GM13976 (cell line): ENCODE measurements around the gene TMPRSS2.

ENCODE experiments used
- DNase-seq: peaks from one replicate; pipeline ENCODE4 v3.0.0; 2012; ENCODE audit warnings: low spot score
- in situ Hi-C: fragments of 300-500 bp; cut with MboI; formaldehyde crosslinking; loops from one replicate; pipeline ENCODE4 v1.12.0; 2022; ENCODE audit warnings: low sequenced_read_pairs, mixed read lengths, inconsistent platforms; ENCODE audit not compliant: unreplicated experiment
- TF ChIP-seq, protein P1 (sequence below): IDR thresholded peaks from 2 replicates; pipeline ENCODE4 v1.5.1; 2012; ENCODE audit warnings: borderline replicate concordance, mild to moderate bottlenecking; ENCODE audit not compliant: insufficient read depth; ENCODE audit errors: extremely low read depth, missing control alignments, control extremely low read depth

Gene TMPRSS2

DNA sequence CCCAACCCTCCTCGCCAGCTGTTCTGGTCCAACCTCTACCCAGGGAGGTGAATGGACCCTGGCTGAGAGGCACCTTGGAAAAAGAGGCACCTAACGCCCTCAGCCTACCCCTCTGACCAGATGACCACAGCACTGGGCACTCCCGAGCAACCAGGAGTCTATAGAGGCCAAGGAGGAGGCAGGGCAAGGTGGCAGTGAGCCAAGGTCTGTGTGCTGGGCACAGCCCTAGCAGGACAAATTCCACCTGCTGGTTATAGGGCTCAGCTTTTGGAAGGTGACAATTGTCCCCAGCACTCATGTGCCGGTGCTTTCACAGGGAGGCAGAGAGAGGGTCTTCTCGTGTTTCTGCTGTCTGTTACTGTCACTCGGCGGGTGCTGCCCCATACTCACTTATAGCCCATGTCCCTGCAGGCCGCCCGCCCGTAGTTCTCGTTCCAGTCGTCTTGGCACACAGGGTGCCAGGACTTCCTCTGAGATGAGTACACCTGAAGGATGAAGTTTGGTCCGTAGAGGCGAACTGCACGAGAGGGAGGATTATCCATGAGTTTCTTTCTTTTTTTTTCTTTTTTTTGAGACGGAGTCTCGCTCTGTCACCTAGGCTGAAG, 27.8 kb downstream of the TMPRSS2 start:
- DNase-seq = no peak
- in situ Hi-C loops = no loop called here
- TF ChIP-seq, protein P1, sequence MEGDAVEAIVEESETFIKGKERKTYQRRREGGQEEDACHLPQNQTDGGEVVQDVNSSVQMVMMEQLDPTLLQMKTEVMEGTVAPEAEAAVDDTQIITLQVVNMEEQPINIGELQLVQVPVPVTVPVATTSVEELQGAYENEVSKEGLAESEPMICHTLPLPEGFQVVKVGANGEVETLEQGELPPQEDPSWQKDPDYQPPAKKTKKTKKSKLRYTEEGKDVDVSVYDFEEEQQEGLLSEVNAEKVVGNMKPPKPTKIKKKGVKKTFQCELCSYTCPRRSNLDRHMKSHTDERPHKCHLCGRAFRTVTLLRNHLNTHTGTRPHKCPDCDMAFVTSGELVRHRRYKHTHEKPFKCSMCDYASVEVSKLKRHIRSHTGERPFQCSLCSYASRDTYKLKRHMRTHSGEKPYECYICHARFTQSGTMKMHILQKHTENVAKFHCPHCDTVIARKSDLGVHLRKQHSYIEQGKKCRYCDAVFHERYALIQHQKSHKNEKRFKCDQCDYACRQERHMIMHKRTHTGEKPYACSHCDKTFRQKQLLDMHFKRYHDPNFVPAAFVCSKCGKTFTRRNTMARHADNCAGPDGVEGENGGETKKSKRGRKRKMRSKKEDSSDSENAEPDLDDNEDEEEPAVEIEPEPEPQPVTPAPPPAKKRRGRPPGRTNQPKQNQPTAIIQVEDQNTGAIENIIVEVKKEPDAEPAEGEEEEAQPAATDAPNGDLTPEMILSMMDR = no peak

DNA sequence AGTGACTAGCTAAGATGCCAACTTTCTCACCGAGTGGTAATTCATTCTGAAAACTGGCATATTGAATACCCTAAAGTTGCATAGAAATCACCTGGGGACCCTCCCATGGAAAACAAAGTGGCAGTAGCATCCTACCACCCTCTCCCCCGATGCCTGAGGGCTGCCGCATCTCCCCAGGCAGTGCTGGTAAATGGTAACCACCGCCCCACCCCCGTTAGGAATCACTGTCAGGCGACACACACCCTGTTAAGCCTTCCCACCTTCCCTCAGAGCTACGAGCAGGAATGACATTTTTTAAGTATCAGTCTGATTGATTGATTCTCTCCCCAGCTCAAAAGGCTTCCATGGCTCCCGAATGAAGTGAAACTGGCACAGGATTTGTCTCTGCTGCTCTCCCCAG, 28.3 kb downstream of the TMPRSS2 start:
- DNase-seq = no peak
- TF ChIP-seq, protein P1 = no peak
- in situ Hi-C loops = no loop called here

DNA sequence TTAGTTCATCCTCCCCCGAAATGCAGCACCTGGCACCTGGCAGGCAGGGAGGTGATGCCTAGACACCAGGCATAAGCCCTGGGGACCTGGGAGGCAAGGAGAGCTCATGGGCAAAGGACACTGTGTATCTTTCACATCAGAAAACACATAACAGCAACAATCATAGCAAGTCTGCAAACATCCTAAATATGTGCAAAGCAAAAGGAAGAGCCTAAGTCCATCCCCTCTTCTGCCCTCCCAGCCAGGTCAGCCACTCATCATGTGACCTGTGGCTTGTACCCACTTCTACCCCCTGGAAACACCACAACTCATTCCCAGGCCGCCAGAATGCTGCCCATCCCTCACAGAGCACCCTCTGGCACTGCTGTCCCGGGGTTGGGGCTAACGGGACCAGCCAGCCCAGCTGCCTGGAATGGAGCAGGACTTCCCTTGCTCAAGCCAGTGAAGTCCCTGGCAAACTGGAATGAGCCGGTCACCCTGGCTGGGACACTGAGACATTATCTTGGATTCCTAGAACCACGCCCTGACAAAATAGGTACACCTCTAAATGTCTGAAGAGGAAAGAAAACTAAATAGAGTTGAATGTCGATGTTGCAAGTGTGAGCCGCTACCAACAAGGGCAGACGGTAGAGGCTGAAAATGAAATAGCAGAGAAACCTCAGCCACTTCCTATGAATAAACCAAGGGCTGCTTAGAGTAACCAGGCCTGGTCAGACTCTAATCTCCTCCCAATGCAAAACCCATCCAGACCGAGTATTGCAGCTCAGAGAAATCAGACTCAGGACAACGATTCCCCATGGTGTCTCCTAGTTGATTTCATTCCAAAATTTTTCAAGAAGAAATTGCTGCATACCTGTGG, 29.4 kb downstream of the TMPRSS2 start:
- in situ Hi-C loops = no loop called here
- no peak for DNase-seq
- TF ChIP-seq, protein P1 = no peak

DNA sequence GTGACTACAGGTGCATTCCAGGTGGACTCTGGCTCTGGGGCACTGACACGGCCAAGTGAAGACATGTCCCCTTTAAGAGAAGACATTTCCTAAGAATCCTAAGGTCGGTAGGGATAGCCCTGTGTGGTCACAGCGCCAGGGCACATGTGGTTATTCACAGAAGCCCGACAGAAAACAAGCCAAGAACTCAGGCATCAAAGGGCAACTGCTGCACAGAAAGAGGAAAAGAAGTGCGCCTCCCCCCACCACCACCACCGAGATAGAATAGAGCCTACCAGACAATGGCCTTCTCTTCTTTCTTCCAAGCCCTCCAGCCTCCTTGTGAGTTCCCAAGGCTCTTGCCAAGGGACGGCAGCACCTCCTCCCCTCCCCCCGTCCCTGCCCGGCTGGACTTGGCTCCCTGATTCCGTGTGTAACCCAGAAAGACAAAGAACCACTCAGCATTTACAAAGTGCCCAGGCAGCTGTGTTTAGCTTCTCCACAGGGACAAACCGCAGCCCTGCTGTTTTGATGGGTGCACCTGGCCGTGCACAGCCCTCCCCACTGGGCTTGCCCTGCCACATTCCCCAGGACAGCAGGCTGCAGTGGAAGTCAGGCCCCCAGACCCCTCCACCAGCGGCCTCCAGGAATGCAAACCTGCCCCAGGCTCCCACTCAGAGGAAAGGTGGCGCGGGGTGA, 30.2 kb downstream of the TMPRSS2 start:
- TF ChIP-seq, protein P1 = no peak
- no peak for DNase-seq
- in situ Hi-C loops = no loop called here

DNA sequence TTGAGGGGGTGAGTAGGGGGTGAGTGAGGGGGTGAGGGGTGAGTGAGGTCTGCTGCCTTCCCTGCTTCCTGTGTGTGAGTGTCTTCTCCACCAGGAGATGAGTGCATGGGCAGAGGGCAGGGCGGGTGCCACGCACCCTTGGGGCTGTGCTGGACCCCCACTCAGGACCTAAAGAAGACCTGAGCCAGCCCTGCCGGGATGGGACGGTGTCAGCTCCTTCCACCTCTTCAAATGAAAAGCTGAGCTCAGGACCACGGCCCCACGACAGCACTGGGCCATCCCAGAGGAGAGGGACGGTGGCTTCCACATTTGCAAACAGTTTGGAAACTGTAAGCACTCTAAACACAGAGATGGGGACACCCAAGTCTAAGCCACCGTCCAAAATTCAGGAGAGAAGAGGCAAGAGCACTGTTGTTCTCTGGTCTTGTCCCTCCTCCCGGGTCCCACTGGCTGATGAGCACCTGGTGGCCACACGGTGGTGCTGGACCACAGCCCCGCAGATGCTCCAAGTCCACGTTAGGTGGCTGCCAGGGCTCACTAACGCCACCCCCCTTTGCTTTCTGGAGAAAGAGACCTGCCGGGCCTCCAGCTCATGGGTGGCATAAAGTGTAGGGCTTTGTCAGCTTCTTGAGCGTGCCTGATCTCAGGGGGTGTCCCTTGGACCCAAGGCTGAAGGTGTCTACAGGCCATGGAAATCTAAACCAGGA, 32.1 kb downstream of the TMPRSS2 start:
- TF ChIP-seq, protein P1 = no peak
- in situ Hi-C loops = no loop called here
- no peak for DNase-seq
